Fibroblast of skin of right quadriceps (primary cell): ENCODE measurements around the gene NT5C3A.
"Not testable (repeated sequence)": the region's sequence is repeated elsewhere in the genome, so short reads cannot be mapped to it uniquely, and the experiment has no call there.

Experiments used
- DNase-seq: peaks from one replicate; pipeline ENCODE4 v3.0.0-alpha.2; 2013

Gene NT5C3A

GRCh38 chr7:33040803-33041516, 21.6 kb downstream of the NT5C3A start:
- DNase-seq: no peak

DNA sequence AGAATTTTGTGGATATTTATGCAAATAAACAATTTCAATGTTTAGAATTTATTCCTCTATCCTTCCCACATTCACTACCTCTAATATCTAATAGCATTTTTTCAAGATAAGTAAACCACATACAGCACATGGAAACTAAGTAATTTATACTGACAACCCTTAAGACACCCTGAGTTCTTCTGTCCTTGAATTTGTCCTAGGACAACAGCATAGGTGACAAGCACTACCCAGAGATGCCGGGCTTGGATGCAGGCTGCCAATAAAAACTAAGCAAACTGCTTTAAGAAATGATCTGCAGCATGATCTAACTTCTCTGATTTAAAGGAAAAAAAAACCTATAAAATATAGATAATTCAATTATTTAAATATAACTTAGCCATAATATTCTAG, 22.7 kb downstream of the NT5C3A start:
- no peak for DNase-seq

DNA sequence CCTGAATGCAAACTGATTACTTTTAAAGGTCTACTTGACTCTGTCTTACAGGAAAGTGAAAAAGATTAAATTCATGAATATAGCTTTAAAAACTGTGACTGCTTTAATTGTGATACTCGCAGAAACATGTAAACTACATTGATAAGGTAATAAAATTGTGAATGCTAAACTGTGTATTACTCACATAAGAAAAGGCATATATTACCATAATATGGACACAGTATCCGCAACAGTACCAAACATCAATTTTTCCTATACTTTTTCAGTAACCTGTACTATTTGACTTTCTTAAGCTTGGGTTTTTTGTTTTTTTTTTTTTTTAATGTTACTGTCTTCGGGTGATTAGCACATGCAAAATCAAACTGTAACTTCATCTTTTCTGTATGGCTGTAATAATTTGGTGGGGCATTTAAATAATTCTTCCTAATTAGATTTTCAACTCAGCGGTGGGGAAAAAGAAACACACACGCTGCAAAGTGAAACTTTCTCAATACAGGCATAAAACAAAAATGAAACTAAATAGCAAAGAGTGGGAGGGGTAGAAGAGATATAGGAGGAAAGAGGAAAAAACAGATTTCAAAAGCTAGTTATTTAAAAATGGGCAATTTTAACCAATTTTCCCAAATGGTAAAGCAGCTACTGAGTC, 23.2 kb downstream of the NT5C3A start:
- DNase-seq: no peak

GRCh38 chr7:33038639-33039038, 23.9 kb downstream of the NT5C3A start:
- DNase-seq: no peak

GRCh38 chr7:33035776-33036175, 26.8 kb downstream of the NT5C3A start:
- DNase-seq: no peak

- no peak for DNase-seq
Observed at GRCh38 chr7:33024189-33024757, 38.3 kb downstream of the NT5C3A start.

DNA sequence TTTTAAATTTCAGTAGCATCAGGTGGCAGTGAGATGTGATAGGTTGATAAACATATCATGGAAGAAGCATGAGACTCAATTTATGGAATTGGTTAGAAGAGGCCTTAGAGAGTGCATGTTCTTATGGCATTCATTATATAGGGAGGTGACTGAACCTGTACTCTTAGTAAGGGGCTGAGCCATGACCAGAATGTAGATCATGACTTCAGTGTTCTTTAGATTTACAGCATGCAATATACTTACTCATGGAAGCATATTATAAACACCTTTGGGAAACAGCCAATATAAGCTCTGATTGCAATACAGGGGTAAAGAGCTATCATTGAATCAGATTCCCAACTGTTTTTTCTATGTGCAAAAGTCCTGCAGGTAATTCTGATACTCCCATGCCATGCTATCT, 50.2 kb downstream of the NT5C3A start:
- DNase-seq: no peak

DNA sequence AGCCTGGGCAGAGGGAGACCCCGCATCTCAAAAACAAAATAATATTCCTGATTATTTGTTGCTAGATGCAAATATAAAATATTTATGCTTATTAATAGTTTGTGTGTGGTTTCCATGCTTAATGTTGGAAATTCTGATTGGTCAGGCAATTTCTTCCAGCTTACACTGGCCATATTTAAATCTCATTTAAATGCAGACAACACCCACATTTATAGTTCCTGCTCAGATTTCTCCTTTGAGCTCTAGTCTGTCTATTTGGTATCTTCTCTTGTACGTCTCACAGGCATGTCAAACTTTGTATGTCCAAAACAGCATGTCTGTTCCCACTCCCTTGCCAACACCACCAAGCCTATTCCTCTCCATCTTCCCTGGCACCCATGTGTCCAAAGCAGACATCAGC, 52.8 kb downstream of the NT5C3A start:
- no peak for DNase-seq

DNA sequence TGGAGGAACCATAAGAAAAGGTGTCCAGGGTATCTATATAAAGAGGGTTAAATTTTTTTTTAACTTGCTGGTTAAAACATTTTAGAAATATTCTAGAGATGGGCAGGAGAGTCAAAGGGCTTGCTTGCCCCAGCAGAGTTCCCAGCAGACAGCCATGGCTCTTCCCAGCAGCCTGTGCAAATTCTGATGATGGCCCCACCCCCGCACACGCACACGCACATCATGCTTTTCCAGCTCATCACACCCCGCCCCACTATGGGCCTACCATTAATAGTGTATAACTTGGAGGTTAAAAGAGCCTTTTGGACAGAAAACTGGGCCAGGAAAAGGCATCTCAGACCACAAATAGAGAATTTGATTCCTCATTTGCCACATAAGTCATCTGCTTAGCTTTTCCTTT, 56.9 kb downstream of the NT5C3A start:
- DNase-seq: not testable (repeated sequence)

DNA sequence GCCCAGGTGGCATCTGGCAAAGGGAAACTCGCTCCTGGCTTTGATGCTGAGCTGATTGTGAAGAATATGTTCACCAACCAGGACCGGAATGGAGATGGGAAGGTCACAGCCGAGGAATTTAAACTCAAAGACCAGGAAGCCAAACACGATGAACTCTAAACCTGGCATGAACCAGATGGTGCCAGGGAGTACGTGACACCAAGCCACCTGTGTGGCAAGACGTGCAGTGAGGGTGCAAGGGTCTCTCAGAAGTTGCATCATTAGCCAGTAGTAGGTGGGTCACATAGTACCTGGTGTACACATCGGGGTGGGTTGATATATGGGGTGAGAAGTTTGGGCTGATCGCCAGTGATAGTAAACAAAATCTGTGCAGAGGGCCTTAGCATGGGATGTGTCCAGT, 57.4 kb downstream of the NT5C3A start:
- not testable (repeated sequence) for DNase-seq

GRCh38 chr7:33004104-33004616, 58.4 kb downstream of the NT5C3A start:
- not testable (repeated sequence) for DNase-seq

DNA sequence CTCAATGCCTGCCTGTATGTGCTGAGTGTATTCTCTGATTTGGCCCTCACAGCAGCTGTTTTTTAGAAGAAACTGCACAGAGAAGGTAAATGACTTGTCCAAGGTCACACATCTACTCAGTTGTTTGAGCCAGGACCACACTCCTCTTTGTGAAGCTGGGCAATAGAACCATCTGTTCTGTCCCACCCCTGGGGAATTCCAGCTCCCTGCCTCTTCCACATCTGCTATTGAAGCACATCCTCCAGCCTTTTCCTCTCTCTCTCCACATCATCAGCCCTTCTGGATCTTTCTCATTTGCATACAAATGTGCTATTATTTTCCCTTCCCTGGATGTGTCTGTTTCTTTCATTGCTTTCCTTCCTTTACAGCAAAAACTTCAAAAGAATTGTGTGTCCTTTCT, 59.5 kb downstream of the NT5C3A start:
- not testable (repeated sequence) for DNase-seq

GRCh38 chr7:32999380-32999779, 63.2 kb downstream of the NT5C3A start:
- DNase-seq: not testable (repeated sequence)

- peak; percentile 87 for DNase-seq
Observed at GRCh38 chr7:32998361-32999171, 64.0 kb downstream of the NT5C3A start.

DNA sequence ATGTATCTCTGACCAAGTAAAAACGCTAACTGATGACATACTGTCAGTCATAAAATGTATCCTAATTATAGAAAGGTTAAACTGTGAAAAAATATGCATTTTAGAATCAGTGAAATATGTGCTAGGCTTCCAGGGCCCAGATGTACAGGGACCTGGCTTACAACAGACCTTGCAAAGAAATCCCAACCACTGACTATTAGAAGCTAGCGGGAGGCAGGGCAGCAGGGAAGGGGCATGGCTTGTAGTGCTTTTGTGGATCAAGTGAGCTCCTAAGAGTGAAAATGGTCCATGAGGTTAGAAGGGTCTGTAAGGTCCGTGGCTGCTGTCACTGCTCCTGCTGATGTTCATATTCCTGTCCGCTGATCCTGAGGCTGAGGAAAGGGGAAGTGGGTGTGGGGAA, 64.6 kb downstream of the NT5C3A start:
- DNase-seq: peak; percentile 35

DNA sequence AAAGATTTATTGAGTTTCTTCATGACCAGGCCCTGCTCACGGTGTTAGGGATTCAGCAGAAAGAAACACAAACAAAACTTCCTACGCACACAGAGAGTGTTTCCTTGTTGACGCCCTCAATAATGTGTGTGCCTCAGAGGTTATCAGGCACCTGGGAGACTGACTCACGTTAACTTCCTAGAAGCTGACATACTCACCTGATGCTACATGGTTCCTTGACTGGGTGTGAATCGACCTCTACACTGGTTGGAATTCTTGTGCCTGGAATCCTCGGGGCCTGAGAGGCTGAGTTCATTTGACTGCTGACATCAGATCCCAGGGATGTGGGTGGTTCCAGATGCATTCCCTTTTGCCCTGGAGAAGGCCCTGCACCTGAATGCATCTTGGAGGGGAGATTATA, 69.8 kb downstream of the NT5C3A start:
- DNase-seq: not testable (repeated sequence)

GRCh38 chr7:32991975-32992700, 70.4 kb downstream of the NT5C3A start:
- DNase-seq: not testable (repeated sequence)

GRCh38 chr7:32991068-32991585, 71.4 kb downstream of the NT5C3A start:
- DNase-seq: peak; percentile 90

DNA sequence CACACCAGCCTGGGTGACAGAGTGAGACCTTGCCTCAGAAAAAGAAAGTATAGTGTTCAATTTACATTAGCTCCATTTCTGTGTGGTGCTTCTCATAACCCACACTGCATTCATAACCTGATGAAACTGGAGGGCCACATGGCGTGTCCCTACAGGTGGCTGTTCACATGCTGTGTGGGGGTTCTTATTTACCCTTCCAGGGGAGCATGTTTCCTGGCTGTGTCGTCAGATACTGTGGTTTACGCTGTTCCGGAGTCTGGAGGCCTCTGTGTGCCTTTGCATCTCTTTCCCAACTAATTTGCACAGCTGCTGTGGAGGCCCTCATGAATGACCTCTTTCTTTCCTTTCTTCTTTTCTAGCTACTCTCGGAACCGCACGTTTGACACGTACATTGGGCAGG, 74.4 kb downstream of the NT5C3A start:
- not testable (repeated sequence) for DNase-seq

- DNase-seq: peak; percentile 26
Observed at GRCh38 chr7:32979902-32980301, 82.7 kb downstream of the NT5C3A start.

- peak; percentile 94 for DNase-seq
Observed at GRCh38 chr7:32979246-32979645, 83.3 kb downstream of the NT5C3A start.

DNA sequence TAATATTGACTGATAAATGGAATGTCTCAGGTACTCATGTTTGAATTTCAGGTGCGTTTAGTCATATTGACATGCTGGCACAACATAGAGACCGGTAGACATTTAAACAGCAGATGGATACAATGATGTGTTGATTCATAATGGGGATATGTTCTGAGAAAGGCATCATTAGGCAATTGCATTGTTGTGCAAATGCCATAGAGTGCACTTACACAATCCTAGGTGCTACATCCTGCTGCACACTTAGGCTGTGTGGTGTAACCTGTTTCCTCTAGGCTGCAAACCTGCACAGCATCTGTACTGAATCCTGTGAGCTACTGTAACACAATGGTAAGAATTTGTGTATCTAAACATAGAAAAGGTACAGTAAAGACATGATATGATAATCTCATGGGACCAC, 85.4 kb downstream of the NT5C3A start:
- DNase-seq: peak; percentile 11
